ENCODE data around the gene CMSS1. TPM values are rescaled to one million over a fixed set of nuclear protein-coding genes. Genes with fewer than 3 reads are reported as not detected.

CMSS1 gene
- total RNA-seq, 4 donors from 2014 or later, result 2.4 to 29.9 (median 5.2) TPM

DNA sequence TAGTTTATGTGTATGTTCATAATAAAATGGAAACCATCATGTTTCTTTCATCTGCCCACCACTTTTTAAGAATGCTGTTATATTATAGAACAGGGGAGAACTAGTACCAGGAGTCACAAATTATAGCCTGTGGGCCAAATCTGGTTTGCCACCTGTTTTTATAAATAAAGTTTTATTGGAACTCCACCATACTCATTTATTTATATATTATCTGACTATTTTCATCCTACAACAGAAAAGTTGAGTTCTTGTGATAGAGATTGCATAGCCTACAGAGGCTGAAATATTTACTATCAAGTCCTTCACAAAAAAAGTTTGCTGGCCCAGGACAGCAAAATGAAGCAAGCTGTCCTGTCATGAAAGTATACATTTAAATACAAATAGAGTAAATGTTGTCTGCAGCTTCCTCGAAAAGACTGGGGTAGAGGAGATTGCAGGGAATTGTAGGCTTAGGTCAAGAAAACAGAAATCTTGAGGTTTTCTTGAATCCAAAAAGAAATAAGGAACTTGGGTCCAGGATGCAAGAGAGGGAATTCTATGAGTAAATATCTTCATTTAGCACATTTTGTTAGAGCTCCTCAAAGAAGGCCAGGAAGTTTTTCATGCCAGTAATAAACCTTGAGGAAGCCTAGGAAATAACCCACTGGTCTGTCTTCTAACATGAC lies 255.5 kb downstream of the CMSS1 start:
- 45 to 67% methylated on average over 1 of the region's 1 CpG for WGBS, 2 donors (ENCODE audit: low coverage in 1 of 2)
- Histone ChIP-seq H3K4me1 (peaks cover 17 to 58% (median 29%) of the 10 kb centered on the region in 4 donors), H3K27ac (peak overlapping the region; percentile 66 to 74 (median 72)), H3K4me3 (no peak overlapping the region), H3K9me3 (no peaks in the 10 kb centered on the region), H3K27me3 (no peaks in the 10 kb centered on the region), H3K36me3 (no peaks in the 10 kb centered on the region)
- DNase-seq, result no peak
- intact Hi-C loops (cut with DNase I; ENCODE audit: low total_unique reads), result no loop called here
- TF ChIP-seq CTCF (IDR thresholded peaks at IDR 0.05), result no peak
- TF ChIP-seq POLR2A (IDR thresholded peaks at IDR 0.05), result no peak
- TF ChIP-seq POLR2AphosphoS5 (IDR thresholded peaks at IDR 0.05), result no peak
- no peak for TF ChIP-seq EP300 (IDR thresholded peaks at IDR 0.05; ENCODE audit: low read depth)
- in situ Hi-C loops (cut with MboI; ENCODE audit: low pct_ligation_motif_present in 1 of 4, low pct_unique_long_range_greater_than_20kb in 1 of 4, low sequenced_read_pairs in 3 of 4), result loop anchor here (25.0 kb wide), 4 partner anchors 164 to 236 kb away; partner anchors contain the start of gene TBC1D23 (in 1 of the 4)

DNA sequence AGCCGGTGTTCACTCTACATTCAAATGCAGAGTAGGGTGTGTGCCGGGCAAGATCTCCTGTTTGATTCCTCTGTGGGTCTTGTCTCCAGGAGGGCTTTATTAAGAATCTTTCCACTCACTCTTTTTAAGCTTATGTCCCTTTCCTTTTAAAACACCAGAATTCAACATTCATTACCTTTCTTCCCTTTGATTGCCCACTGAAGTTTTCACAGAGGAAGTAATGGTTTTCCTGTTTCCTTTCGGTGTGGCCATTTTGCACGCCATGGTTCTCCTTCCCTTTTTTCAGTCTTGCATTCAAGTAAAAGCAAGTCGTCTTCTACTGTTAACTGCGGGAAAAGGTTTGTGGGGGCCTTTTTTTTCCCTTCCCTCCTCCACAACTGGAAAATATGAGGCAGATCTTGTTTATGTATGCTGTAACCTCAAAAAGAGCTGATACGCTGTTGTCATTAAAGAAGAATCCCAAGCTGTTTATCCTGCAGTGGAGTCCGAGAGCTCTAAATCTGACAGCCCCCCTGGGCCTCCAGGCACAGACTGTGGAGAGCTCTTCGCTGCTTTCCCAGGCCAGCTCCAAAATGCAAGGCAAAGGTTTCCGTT lies 256.1 kb downstream of the CMSS1 start:
- DNase-seq, result peak; percentile 26
- H3K4me1 ChIP-seq, result peaks cover 17 to 54% (median 29%) of the 10 kb centered on the region in 4 donors
- H3K36me3 ChIP-seq, result no peaks in the 10 kb centered on the region
- no peak overlapping the region for H3K4me3 ChIP-seq
- H3K27ac ChIP-seq, result peak overlapping the region; percentile 66 to 74 (median 72)
- intact Hi-C loops (cut with DNase I; ENCODE audit: low total_unique reads), result no loop called here
- 53 to 57% methylated on average over 5 to 10 of the region's 10 CpGs for WGBS, 2 donors (ENCODE audit: low coverage in 1 of 2)
- no peak for TF ChIP-seq EP300 (IDR thresholded peaks at IDR 0.05; ENCODE audit: low read depth)
- TF ChIP-seq POLR2AphosphoS5 (IDR thresholded peaks at IDR 0.05), result peak in 2 of 3 donors; percentile 39 to 50
- TF ChIP-seq CTCF (IDR thresholded peaks at IDR 0.05), result no peak
- no peaks in the 10 kb centered on the region for H3K27me3 ChIP-seq
- H3K9me3 ChIP-seq, result no peaks in the 10 kb centered on the region
- in situ Hi-C loops (cut with MboI; ENCODE audit: low pct_ligation_motif_present in 1 of 4, low pct_unique_long_range_greater_than_20kb in 1 of 4, low sequenced_read_pairs in 3 of 4), result loop anchor here (25.0 kb wide), 4 partner anchors 163 to 237 kb away; partner anchors contain the start of gene TBC1D23 (in 1 of the 4)

- Histone ChIP-seq H3K36me3 (no peaks in the 10 kb centered on the region), H3K9me3 (no peaks in the 10 kb centered on the region), H3K4me1 (peaks cover 17 to 46% (median 29%) of the 10 kb centered on the region in 4 donors), H3K27me3 (no peaks in the 10 kb centered on the region), H3K4me3 (no peak overlapping the region), H3K27ac (peak overlapping the region; percentile 66 to 74 (median 72))
- DNase-seq, result no peak
- no peak for TF ChIP-seq EP300 (IDR thresholded peaks at IDR 0.05; ENCODE audit: low read depth)
- no peak for TF ChIP-seq POLR2A (IDR thresholded peaks at IDR 0.05)
- no peak for TF ChIP-seq POLR2AphosphoS5 (IDR thresholded peaks at IDR 0.05)
- TF ChIP-seq CTCF (IDR thresholded peaks at IDR 0.05), result no peak
- in situ Hi-C loops (cut with MboI; ENCODE audit: low pct_ligation_motif_present in 1 of 4, low pct_unique_long_range_greater_than_20kb in 1 of 4, low sequenced_read_pairs in 3 of 4), result no loop called here
- 80 to 88% methylated on average over 4 of the region's 4 CpGs for WGBS, 2 donors (ENCODE audit: low coverage in 1 of 2)
- intact Hi-C loops (cut with DNase I; ENCODE audit: low total_unique reads), result no loop called here
Measured at GRCh38 chr3:100075196-100075595, 257.5 kb downstream of the CMSS1 start.

GRCh38 chr3:100075851-100076730 lies 258.4 kb downstream of the CMSS1 start:
- Histone ChIP-seq H3K4me1 (peaks cover 17 to 46% (median 29%) of the 10 kb centered on the region in 4 donors), H3K4me3 (no peak overlapping the region), H3K27me3 (no peaks in the 10 kb centered on the region), H3K36me3 (no peaks in the 10 kb centered on the region), H3K9me3 (no peaks in the 10 kb centered on the region), H3K27ac (peak overlapping the region; percentile 49 to 74 (median 72))
- intact Hi-C loops (cut with DNase I; ENCODE audit: low total_unique reads) (no loop called here), in situ Hi-C loops (cut with MboI; ENCODE audit: low pct_ligation_motif_present in 1 of 4, low pct_unique_long_range_greater_than_20kb in 1 of 4, low sequenced_read_pairs in 3 of 4) (no loop called here)
- TF ChIP-seq EP300 (IDR thresholded peaks at IDR 0.05; ENCODE audit: low read depth) (no peak), CTCF (IDR thresholded peaks at IDR 0.05) (no peak), POLR2AphosphoS5 (IDR thresholded peaks at IDR 0.05) (no peak), POLR2A (IDR thresholded peaks at IDR 0.05) (no peak)
- DNase-seq, result no peak
- 36 to 58% methylated on average over 4 of the region's 4 CpGs for WGBS, 2 donors (ENCODE audit: low coverage in 1 of 2)
